ENCODE measurements around the gene ALG12. TPM values are rescaled to one million over a fixed set of nuclear protein-coding genes. Genes with fewer than 3 reads are reported as not detected.
A peak's percentile ranks its signal among the peaks of the same experiment; 100 is the strongest.

Gene ALG12
- total RNA-seq, 1 donor from 2014 or later: 20.6 TPM

DNA sequence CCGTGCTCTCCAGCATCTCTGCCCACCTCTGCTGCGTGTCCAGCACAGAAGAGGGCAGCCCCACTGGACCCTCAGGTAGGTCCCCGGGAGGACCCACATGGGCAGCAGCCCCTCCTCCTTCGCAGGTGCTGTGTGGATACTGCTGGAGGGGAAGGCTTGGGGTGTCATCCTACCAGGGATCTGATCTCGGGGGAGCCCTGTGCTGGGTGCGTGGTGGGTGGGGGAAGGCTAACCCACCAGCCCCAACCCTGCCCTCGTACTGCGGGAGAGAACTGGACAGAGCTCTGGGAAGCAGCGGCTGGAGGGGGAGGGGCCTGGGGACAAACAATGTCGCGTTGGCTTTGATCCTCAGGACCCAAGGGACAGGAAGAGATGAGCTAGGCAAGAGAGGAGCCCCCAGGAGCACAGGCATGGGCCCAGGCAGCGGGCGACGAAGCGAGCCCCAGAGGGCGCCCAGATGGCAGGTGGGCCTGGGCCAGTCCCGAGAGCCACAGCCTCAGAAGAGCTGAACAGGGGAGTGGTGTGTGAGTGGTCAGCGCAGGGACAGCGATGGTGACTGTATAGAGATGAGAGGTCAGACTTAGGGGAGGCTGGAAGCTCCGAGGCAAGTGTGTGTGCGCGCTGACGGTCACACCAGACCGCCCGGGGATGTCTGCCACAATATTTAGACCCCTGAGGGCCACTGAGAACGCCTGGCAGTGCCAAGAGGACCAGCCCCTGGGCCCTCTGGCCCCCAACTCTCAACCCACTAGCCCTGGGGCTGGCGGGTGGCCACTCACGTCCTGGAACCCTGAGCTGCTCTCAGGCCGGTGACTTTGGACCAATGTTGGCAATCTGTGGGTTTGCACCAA lies 40.9 kb upstream of the ALG12 start:
- peaks cover 10% of the 10 kb centered on the region for H3K4me1 Mint-ChIP-seq (ENCODE audit: low read depth)
- H3K27ac Mint-ChIP-seq (ENCODE audit: unreplicated experiment): no peak overlapping the region
- H3K4me3 Mint-ChIP-seq (ENCODE audit: unreplicated experiment): peak overlapping the region; percentile 63
- TF ChIP-seq, protein P1, sequence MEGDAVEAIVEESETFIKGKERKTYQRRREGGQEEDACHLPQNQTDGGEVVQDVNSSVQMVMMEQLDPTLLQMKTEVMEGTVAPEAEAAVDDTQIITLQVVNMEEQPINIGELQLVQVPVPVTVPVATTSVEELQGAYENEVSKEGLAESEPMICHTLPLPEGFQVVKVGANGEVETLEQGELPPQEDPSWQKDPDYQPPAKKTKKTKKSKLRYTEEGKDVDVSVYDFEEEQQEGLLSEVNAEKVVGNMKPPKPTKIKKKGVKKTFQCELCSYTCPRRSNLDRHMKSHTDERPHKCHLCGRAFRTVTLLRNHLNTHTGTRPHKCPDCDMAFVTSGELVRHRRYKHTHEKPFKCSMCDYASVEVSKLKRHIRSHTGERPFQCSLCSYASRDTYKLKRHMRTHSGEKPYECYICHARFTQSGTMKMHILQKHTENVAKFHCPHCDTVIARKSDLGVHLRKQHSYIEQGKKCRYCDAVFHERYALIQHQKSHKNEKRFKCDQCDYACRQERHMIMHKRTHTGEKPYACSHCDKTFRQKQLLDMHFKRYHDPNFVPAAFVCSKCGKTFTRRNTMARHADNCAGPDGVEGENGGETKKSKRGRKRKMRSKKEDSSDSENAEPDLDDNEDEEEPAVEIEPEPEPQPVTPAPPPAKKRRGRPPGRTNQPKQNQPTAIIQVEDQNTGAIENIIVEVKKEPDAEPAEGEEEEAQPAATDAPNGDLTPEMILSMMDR (IDR thresholded peaks at IDR 0.05): no peak
- peaks cover 1% of the 10 kb centered on the region for H3K36me3 Mint-ChIP-seq (ENCODE audit: low read depth)
- no peaks in the 10 kb centered on the region for H3K9me3 Mint-ChIP-seq (ENCODE audit: low read depth)
- no peaks in the 10 kb centered on the region for H3K27me3 Mint-ChIP-seq (ENCODE audit: low read depth)
- no peak for DNase-seq (ENCODE audit: low spot score)

DNA sequence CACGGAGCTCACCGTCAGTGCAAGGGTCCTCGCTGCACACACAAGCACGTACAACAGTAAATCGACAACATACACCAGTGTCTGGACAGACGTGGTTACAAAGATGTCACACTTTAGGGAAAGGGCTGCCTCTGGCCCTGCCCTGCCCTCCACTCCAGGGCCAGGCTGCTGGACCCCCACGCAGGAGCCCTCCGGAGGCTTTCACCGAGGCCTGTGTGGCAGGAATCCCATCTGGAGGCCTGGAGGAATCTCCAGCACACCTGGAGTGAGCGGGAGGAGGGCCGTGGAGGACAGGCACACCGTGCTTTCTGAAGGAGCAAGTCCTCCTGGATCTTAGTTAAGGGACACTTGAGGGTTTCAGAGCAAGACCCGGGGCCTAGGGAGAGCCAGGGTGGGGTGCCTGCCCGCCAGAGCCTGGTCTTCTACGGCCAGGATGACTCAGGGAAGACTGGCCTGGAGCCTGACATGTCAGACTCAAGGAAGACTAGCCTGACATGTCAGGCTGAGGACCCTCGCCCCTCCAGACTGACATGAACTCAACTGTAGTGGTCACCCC lies 40.2 kb upstream of the ALG12 start:
- no peak for DNase-seq (ENCODE audit: low spot score)
- Mint-ChIP-seq H3K27ac (ENCODE audit: unreplicated experiment) (no peak overlapping the region), H3K36me3 (ENCODE audit: low read depth) (no peaks in the 10 kb centered on the region), H3K27me3 (ENCODE audit: low read depth) (no peaks in the 10 kb centered on the region), H3K4me3 (ENCODE audit: unreplicated experiment) (peak overlapping the region; percentile 6), H3K4me1 (ENCODE audit: low read depth) (peaks cover 4% of the 10 kb centered on the region), H3K9me3 (ENCODE audit: low read depth) (no peaks in the 10 kb centered on the region)
- TF ChIP-seq, protein P1 (IDR thresholded peaks at IDR 0.05): no peak

DNA sequence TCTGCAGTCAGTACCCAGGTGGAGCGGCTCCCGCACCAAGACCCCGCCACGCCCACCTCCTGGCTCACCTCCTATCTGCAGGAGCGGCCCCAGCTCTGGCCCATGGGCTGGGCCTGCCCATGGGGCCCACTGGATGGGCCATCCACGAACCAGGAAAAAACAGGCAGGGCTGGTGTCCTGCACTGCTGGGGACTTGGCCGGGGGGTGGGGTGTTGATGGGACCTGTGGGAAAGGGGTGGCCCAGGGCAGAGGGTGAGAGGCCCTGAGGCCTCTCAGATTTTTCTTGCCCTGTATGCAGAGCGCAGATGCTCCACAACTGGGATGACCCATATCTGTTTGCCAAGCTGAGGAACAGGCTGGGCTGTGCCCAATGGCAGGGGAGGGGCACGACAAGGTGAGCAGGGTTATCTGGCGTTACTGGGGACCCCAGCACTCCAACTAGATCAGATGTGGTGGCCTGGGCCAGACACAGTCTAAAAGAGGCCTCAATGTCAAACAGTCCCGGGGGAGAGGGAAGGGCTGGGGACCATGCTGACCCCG lies 39.7 kb upstream of the ALG12 start:
- no peaks in the 10 kb centered on the region for H3K27me3 Mint-ChIP-seq (ENCODE audit: low read depth)
- DNase-seq (ENCODE audit: low spot score): no peak
- no peak overlapping the region for H3K4me3 Mint-ChIP-seq (ENCODE audit: unreplicated experiment)
- H3K4me1 Mint-ChIP-seq (ENCODE audit: low read depth): peaks cover 3% of the 10 kb centered on the region
- no peak overlapping the region for H3K27ac Mint-ChIP-seq (ENCODE audit: unreplicated experiment)
- TF ChIP-seq, protein P1 (IDR thresholded peaks at IDR 0.05): no peak
- H3K36me3 Mint-ChIP-seq (ENCODE audit: low read depth): no peaks in the 10 kb centered on the region
- no peaks in the 10 kb centered on the region for H3K9me3 Mint-ChIP-seq (ENCODE audit: low read depth)

DNA sequence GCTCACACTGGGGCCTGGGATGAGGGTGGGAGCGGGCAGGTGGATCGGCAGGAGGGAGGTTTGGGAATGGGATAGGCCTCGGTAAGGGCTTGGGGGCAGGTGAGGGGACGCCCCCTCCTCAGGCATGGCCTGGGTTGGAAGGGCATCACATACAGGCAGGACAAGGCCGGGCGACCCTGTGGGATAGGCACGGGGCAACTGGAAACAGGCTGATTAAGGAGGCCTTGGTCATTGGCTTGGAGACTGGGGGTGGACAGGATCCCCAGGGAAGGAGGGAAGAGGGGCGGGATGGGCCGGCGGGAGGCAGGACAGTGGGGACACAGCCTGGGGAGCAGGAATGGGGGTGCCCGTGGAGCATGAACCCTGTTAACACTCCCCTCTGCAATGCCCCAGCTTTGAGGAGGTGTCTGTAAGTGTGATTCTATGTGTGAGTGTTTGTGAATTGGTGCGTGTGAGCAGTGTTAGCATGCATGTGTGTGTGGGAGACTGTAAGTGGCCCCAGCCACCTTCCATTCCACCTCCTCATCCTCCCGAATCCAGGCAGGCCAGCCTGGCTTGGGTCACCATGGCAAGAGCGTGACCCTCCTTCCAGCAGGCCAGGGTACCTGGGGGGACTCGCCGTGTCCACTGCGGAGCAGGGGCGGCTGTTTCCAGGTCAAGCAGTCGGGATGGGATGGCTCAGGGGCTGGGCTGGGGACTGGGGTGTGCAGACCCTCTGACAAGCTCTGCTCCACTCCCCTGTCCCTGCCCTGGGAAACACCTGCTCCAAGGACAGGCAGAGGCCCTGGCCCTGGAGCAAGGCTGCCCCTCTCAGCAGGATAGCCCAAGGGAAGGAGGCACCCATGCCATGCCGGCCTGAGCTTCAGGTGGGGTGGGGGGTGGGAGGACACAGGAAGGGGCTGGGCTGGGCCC lies 38.9 kb upstream of the ALG12 start:
- no peak for DNase-seq (ENCODE audit: low spot score)
- Mint-ChIP-seq H3K27ac (ENCODE audit: unreplicated experiment) (no peak overlapping the region), H3K27me3 (ENCODE audit: low read depth) (no peaks in the 10 kb centered on the region), H3K9me3 (ENCODE audit: low read depth) (no peaks in the 10 kb centered on the region), H3K4me1 (ENCODE audit: low read depth) (peaks cover 8% of the 10 kb centered on the region), H3K36me3 (ENCODE audit: low read depth) (no peaks in the 10 kb centered on the region), H3K4me3 (ENCODE audit: unreplicated experiment) (no peak overlapping the region)
- TF ChIP-seq, protein P1 (IDR thresholded peaks at IDR 0.05): no peak

DNA sequence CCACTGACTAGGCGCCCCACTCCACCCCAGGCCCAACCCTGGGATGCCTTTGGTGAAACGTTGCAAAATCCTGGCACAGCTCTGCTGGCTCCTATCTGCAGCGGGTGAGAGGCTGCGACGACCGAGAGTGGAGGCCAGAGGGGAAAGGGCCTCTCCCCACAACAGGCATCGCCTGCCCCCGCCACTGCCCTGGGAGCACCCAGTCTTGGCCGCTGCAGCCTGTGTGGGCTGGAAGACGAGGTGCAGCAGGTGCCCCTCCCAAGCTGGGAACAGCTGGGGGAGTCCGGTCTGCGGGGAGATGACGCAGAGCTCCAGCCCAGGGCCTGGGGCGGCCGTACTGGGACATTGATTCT lies 38.2 kb upstream of the ALG12 start:
- Mint-ChIP-seq H3K27ac (ENCODE audit: unreplicated experiment) (no peak overlapping the region), H3K36me3 (ENCODE audit: low read depth) (no peaks in the 10 kb centered on the region), H3K27me3 (ENCODE audit: low read depth) (no peaks in the 10 kb centered on the region), H3K4me3 (ENCODE audit: unreplicated experiment) (no peak overlapping the region), H3K4me1 (ENCODE audit: low read depth) (peaks cover 14% of the 10 kb centered on the region), H3K9me3 (ENCODE audit: low read depth) (no peaks in the 10 kb centered on the region)
- no peak for DNase-seq (ENCODE audit: low spot score)
- TF ChIP-seq, protein P1 (IDR thresholded peaks at IDR 0.05): no peak
